Measurements from ENCODE around the gene POLD1. TPM values are rescaled to one million over a fixed set of nuclear protein-coding genes. Genes with fewer than 3 reads are reported as not detected.
"Not testable (repeated sequence)": the region's sequence is repeated elsewhere in the genome, so short reads cannot be mapped to it uniquely, and the experiment has no call there.

The POLD1 gene
- total and polyA plus RNA-seq, 2 experiments from 2014 or later: 111 to 173 TPM

- TF ChIP-seq, protein P1, sequence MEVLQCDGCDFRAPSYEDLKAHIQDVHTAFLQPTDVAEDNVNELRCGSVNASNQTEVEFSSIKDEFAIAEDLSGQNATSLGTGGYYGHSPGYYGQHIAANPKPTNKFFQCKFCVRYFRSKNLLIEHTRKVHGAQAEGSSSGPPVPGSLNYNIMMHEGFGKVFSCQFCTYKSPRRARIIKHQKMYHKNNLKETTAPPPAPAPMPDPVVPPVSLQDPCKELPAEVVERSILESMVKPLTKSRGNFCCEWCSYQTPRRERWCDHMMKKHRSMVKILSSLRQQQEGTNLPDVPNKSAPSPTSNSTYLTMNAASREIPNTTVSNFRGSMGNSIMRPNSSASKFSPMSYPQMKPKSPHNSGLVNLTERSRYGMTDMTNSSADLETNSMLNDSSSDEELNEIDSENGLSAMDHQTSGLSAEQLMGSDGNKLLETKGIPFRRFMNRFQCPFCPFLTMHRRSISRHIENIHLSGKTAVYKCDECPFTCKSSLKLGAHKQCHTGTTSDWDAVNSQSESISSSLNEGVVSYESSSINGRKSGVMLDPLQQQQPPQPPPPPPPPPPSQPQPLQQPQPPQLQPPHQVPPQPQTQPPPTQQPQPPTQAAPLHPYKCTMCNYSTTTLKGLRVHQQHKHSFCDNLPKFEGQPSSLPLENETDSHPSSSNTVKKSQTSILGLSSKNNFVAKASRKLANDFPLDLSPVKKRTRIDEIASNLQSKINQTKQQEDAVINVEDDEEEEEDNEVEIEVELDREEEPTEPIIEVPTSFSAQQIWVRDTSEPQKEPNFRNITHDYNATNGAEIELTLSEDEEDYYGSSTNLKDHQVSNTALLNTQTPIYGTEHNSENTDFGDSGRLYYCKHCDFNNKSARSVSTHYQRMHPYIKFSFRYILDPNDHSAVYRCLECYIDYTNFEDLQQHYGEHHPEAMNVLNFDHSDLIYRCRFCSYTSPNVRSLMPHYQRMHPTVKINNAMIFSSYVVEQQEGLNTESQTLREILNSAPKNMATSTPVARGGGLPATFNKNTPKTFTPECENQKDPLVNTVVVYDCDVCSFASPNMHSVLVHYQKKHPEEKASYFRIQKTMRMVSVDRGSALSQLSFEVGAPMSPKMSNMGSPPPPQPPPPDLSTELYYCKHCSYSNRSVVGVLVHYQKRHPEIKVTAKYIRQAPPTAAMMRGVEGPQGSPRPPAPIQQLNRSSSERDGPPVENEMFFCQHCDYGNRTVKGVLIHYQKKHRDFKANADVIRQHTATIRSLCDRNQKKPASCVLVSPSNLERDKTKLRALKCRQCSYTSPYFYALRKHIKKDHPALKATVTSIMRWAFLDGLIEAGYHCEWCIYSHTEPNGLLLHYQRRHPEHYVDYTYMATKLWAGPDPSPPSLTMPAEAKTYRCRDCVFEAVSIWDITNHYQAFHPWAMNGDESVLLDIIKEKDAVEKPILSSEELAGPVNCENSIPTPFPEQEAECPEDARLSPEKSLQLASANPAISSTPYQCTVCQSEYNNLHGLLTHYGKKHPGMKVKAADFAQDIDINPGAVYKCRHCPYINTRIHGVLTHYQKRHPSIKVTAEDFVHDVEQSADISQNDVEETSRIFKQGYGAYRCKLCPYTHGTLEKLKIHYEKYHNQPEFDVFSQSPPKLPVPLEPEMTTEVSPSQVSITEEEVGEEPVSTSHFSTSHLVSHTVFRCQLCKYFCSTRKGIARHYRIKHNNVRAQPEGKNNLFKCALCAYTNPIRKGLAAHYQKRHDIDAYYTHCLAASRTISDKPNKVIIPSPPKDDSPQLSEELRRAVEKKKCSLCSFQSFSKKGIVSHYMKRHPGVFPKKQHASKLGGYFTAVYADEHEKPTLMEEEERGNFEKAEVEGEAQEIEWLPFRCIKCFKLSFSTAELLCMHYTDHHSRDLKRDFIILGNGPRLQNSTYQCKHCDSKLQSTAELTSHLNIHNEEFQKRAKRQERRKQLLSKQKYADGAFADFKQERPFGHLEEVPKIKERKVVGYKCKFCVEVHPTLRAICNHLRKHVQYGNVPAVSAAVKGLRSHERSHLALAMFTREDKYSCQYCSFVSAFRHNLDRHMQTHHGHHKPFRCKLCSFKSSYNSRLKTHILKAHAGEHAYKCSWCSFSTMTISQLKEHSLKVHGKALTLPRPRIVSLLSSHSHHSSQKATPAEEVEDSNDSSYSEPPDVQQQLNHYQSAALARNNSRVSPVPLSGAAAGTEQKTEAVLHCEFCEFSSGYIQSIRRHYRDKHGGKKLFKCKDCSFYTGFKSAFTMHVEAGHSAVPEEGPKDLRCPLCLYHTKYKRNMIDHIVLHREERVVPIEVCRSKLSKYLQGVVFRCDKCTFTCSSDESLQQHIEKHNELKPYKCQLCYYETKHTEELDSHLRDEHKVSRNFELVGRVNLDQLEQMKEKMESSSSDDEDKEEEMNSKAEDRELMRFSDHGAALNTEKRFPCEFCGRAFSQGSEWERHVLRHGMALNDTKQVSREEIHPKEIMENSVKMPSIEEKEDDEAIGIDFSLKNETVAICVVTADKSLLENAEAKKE (CRISPR knock-in tag; IDR thresholded peaks at IDR 0.05): no peak
- TF ChIP-seq, protein P2, sequence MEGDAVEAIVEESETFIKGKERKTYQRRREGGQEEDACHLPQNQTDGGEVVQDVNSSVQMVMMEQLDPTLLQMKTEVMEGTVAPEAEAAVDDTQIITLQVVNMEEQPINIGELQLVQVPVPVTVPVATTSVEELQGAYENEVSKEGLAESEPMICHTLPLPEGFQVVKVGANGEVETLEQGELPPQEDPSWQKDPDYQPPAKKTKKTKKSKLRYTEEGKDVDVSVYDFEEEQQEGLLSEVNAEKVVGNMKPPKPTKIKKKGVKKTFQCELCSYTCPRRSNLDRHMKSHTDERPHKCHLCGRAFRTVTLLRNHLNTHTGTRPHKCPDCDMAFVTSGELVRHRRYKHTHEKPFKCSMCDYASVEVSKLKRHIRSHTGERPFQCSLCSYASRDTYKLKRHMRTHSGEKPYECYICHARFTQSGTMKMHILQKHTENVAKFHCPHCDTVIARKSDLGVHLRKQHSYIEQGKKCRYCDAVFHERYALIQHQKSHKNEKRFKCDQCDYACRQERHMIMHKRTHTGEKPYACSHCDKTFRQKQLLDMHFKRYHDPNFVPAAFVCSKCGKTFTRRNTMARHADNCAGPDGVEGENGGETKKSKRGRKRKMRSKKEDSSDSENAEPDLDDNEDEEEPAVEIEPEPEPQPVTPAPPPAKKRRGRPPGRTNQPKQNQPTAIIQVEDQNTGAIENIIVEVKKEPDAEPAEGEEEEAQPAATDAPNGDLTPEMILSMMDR (conservative IDR thresholded peaks at IDR 0.05; ENCODE audit: low read depth in 2 of 2): no peak
- TF ChIP-seq STAT1 (IDR thresholded peaks at IDR 0.05; ENCODE audit: unreplicated experiment) (no peak), EZH2 (IDR thresholded peaks at IDR 0.05; ENCODE audit: low read depth, unreplicated experiment) (no peak), EZH2phosphoT487 (IDR thresholded peaks at IDR 0.05; ENCODE audit: unreplicated experiment) (no peak), ZNF331 (CRISPR knock-in tag; IDR thresholded peaks at IDR 0.05; ENCODE audit: low read depth) (no peak), ZNF114 (CRISPR knock-in tag; IDR thresholded peaks at IDR 0.05) (no peak), CREB1 (CRISPR knock-in tag; IDR thresholded peaks at IDR 0.05; ENCODE audit: low read depth) (no peak), JUNB (IDR thresholded peaks at IDR 0.05; ENCODE audit: unreplicated experiment) (no peak)
Measured at GRCh38 chr19:50334741-50335421, 49.3 kb upstream of the POLD1 start (continued).

- not testable (repeated sequence) for H3K4me1 Mint-ChIP-seq; H3K27ac Mint-ChIP-seq; ATAC-seq; H4K20me1 ChIP-seq (replicated peaks; ENCODE audit: insufficient read depth); H3K4me3 ChIP-seq; H3K27ac ChIP-seq (ENCODE audit: low read depth); H3F3A ChIP-seq (replicated peaks; ENCODE audit: low read depth); DNase-seq (ENCODE audit: low spot score); H3K4me2 ChIP-seq; H2AFZ ChIP-seq; H3K9me2 ChIP-seq (ENCODE audit: insufficient read depth); H3K27me3 ChIP-seq (ENCODE audit: insufficient read depth); H3K36me3 ChIP-seq (ENCODE audit: insufficient read depth); H3K4me3 Mint-ChIP-seq; H3K79me2 ChIP-seq (replicated peaks; ENCODE audit: insufficient read depth); H3K27me3 Mint-ChIP-seq (ENCODE audit: insufficient read depth, low read depth, poor library complexity); H3K4me1 ChIP-seq (ENCODE audit: insufficient read depth)
- H3K36me3 Mint-ChIP-seq (ENCODE audit: low read depth): peaks cover 40% of the 10 kb centered on the region
- H3K9me3 Mint-ChIP-seq: peaks cover 95% of the 10 kb centered on the region
Measured at GRCh38 chr19:50337031-50337430, 47.1 kb upstream of the POLD1 start.

Data from GM23338 (cell line).